HG03457 (cell line): ENCODE results near the gene ARHGEF26.

Experiments used
- ATAC-seq: cut with Tn5 transposase; IDR thresholded peaks from one replicate; pipeline ENCODE4 v1.9.1; 2021; ENCODE audit warnings: moderate number of reproducible peaks; ENCODE audit not compliant: unreplicated experiment

ARHGEF26 gene

GRCh38 chr3:154193000-154193615, 71.9 kb downstream of the ARHGEF26 start:
- no peak for ATAC-seq

- ATAC-seq = no peak
Measured at GRCh38 chr3:154194877-154195276, 73.7 kb downstream of the ARHGEF26 start.

GRCh38 chr3:154195620-154196356, 74.6 kb downstream of the ARHGEF26 start:
- no peak for ATAC-seq

- ATAC-seq = no peak
Measured at GRCh38 chr3:154197751-154198150, 76.6 kb downstream of the ARHGEF26 start.

GRCh38 chr3:154209499-154209898, 88.3 kb downstream of the ARHGEF26 start:
- ATAC-seq = no peak

GRCh38 chr3:154210986-154211385, 89.8 kb downstream of the ARHGEF26 start:
- no peak for ATAC-seq

DNA sequence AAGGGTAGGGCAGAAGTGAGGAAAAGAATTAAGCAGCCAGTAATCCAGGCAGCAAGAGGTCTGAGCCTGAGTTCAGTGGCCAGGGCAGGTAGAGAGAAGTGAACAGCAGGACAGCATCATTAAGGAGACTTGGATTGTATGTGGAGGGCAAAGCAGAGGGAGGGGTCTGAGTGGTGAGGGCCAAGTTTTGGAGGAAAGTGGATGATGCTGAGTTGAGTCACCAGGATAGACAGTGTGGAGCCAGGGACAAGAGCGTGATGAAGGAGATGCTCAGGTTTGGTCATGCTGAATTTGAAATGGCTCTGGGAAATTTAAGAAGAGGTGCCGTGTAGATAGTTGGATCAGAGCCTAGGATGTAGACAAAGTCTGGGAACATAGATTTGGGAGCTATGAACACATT, 93.1 kb downstream of the ARHGEF26 start:
- ATAC-seq = no peak

GRCh38 chr3:154217671-154218070, 96.5 kb downstream of the ARHGEF26 start:
- no peak for ATAC-seq

GRCh38 chr3:154218728-154219127, 97.5 kb downstream of the ARHGEF26 start:
- no peak for ATAC-seq

DNA sequence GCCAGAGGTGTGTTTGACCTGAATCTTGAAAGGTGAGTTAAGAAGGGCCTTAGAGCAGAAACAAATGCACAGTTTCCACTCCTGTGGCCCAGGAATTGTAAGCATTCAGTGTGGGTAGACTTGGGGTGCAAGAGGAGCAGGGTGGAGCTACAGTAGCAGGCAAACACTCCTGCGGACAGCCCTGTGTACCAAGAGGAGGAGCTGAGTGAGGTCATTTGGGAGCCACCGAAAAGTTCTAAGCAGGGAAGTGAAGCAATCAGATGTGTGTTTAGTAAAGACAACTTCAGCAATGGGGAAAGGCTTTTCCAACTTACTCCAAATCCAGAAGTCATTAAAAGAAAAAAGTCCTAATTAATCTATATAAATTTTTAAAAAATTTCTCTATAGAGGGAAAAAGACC, 99.3 kb downstream of the ARHGEF26 start:
- ATAC-seq = no peak

DNA sequence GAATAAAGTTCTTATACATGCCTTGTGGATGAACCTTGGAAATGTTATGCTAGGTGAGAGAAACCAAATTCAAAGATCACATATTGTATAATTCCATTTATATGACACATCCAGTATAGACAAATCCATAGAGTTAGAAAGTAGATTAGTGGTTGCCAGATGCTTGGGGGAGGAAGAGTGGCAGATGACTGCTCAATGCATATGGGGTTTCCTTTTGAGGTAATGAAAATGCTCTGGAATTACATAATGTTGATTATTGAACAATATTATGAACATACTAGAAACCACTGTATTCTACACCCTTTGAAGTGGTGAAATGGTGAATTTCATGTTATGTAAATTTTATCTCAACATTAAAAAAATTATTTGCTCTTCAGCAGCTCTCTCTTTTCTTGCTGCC, 102.3 kb downstream of the ARHGEF26 start:
- ATAC-seq = no peak

GRCh38 chr3:154224366-154224765, 103.2 kb downstream of the ARHGEF26 start:
- ATAC-seq = no peak

DNA sequence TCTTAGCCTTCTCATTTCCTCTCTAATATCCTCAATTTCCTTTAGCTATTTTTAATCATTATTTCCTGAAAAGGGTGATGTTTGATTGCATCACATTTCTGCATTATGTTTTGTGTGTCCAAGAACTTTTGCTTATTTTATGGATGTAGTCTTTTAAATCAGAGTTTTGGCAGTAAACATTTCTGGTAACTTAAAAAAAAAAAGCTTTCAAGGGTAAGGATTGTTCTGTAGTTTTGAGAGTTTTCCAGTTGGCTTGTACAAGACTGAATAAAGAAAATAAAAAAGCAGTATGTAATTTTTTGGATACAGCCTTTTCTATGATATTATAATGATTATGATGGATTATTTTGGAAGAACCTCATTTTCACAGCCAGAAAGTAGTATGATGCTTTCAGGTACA, 103.7 kb downstream of the ARHGEF26 start:
- no peak for ATAC-seq

DNA sequence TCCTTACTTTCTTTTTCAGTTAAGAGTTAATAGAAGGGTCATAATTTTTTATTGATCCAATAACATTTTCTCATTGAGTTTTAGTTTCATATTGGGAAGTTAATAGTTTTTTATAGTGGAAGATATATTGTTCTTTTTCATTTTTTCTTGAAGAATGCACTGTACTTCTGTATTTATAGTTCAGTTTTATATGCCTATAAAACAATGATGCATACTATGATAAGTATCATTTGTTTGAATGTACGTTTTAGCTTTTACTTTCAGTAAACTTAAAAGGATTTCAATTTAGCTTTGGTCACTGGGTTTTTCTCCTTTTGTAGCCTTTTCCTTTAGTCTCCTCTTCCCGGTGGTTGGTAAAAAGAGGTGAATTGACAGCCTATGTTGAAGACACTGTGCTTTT, 104.3 kb downstream of the ARHGEF26 start:
- ATAC-seq = no peak

- ATAC-seq = no peak
Measured at GRCh38 chr3:154227531-154227930, 106.3 kb downstream of the ARHGEF26 start.

DNA sequence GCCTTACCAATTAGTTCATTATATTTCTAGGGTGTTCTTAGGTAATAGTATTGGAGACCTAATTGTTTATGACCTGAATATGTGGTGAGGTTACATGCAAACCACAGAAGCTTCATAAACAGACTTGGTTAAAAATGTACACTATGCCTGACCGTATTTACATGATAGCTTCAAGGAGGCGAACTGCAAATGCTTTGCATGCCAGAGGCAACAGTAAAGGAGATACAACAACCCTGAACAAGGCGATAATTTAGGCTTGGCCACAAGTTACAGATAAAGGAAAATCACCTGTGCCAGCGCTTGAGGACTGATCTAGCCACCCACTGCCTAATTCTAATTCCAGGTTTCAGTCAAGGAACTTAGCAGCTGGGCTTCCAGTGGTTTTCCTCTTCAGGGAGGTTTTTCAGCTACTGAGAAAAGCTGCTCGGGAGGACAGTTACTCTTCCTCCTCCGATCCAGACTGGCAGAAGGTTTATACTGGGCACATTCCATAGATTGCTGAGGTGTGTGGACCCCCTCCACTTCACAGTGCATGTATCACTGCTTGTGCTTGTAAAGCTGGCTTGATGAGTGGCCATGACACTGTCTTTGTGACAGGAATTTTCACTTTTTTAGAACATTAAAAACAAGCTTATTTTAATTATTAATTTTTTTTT, 107.5 kb downstream of the ARHGEF26 start:
- no peak for ATAC-seq

- ATAC-seq = no peak
Measured at GRCh38 chr3:154229217-154229590, 108.0 kb downstream of the ARHGEF26 start.

- no peak for ATAC-seq
Measured at GRCh38 chr3:154235330-154235729, 114.1 kb downstream of the ARHGEF26 start.

DNA sequence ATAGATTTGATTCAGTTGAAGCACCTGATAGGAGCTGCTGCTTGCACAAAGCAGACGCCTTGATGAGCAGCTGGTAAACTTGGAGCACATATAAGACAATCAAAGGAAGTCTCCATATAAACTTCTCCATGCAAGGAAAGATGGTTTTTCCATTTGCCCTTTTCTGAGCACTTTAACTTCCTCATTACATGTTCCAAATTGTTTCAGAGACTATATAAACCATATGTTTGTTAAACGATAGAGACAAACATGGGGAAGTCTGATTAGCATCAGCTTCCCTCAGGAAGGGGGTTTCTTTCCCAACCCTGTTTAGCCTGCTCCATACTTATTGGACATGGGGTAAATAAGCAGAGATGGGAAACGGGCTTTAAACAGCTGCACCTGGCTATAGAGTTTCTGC, 115.1 kb downstream of the ARHGEF26 start:
- ATAC-seq = no peak

- no peak for ATAC-seq
Measured at GRCh38 chr3:154240235-154240634, 119.0 kb downstream of the ARHGEF26 start.

- ATAC-seq = no peak
Measured at GRCh38 chr3:154241496-154241895, 120.3 kb downstream of the ARHGEF26 start.

GRCh38 chr3:154242766-154243165, 121.6 kb downstream of the ARHGEF26 start:
- ATAC-seq = no peak
